ENCODE results near the gene PACSIN2.
"Not testable (repeated sequence)": the region's sequence is repeated elsewhere in the genome, so short reads cannot be mapped to it uniquely, and the experiment has no call there.

The PACSIN2 gene

GRCh38 chr22:43009444-43009843 is 5.5 kb downstream of the PACSIN2 start:
- DNase-seq: no peak

- DNase-seq: no peak
Measured at GRCh38 chr22:43008921-43009320, 6.0 kb downstream of the PACSIN2 start.

- DNase-seq: no peak
Measured at GRCh38 chr22:43008509-43008908, 6.4 kb downstream of the PACSIN2 start.

GRCh38 chr22:43007519-43008102 is 7.3 kb downstream of the PACSIN2 start:
- no peak for DNase-seq

- no peak for DNase-seq
Measured at GRCh38 chr22:43006753-43007152, 8.2 kb downstream of the PACSIN2 start.

- DNase-seq: no peak
Measured at GRCh38 chr22:43006016-43006505, 8.9 kb downstream of the PACSIN2 start.

GRCh38 chr22:43005106-43005505 is 9.8 kb downstream of the PACSIN2 start:
- DNase-seq: no peak

- DNase-seq: peak; percentile 23
Measured at GRCh38 chr22:43004362-43005035, 10.4 kb downstream of the PACSIN2 start.

GRCh38 chr22:43002202-43002586 is 12.8 kb downstream of the PACSIN2 start:
- DNase-seq: no peak

- no peak for DNase-seq
Measured at GRCh38 chr22:43001271-43002201, 13.4 kb downstream of the PACSIN2 start.

GRCh38 chr22:43000441-43001175 is 14.3 kb downstream of the PACSIN2 start:
- no peak for DNase-seq

GRCh38 chr22:42997582-42998090 is 17.3 kb downstream of the PACSIN2 start:
- no peak for DNase-seq

GRCh38 chr22:42996646-42997365 is 18.1 kb downstream of the PACSIN2 start:
- no peak for DNase-seq

GRCh38 chr22:42995654-42996053 is 19.3 kb downstream of the PACSIN2 start:
- not testable (repeated sequence) for DNase-seq

GRCh38 chr22:42994917-42995562 is 19.9 kb downstream of the PACSIN2 start:
- peak; percentile 37 for DNase-seq

- no peak for DNase-seq
Measured at GRCh38 chr22:42994276-42994916, 20.6 kb downstream of the PACSIN2 start.

GRCh38 chr22:42993651-42994275 is 21.2 kb downstream of the PACSIN2 start:
- DNase-seq: no peak

GRCh38 chr22:42992886-42993479 is 22.0 kb downstream of the PACSIN2 start:
- DNase-seq: no peak

- DNase-seq: no peak
Measured at GRCh38 chr22:42992092-42992491, 22.9 kb downstream of the PACSIN2 start.
